LoVo (cell line): ENCODE results near the gene POLN.

Experiments
- DNase-seq: peaks from one replicate; pipeline ENCODE4 v3.0.0-alpha.2; 2016; ENCODE audit warnings: low spot score

Gene POLN

GRCh38 chr4:2262145-2262943, 20.4 kb upstream of the POLN start:
- DNase-seq = peak; percentile 98

GRCh38 chr4:2261853-2262144, 19.9 kb upstream of the POLN start, which contains the start of gene MXD4:
TSS of gene MXD4 (minus strand) at chr4:2262109. CDS start at chr4:2261980, 129 bp downstream.
- DNase-seq = no peak

GRCh38 chr4:2261110-2261852, 19.4 kb upstream of the POLN start:
- DNase-seq = peak; percentile 60

- no peak for DNase-seq
These were observed 18.6 kb upstream of the POLN start for GRCh38 chr4:2260344-2261109.

- no peak for DNase-seq
These were observed 17.8 kb upstream of the POLN start for GRCh38 chr4:2259541-2260343.

GRCh38 chr4:2259036-2259540, 17.2 kb upstream of the POLN start:
- no peak for DNase-seq

- no peak for DNase-seq
These were observed 16.4 kb upstream of the POLN start for GRCh38 chr4:2258091-2259035.

- no peak for DNase-seq
These were observed 15.6 kb upstream of the POLN start for GRCh38 chr4:2257361-2258081.

- DNase-seq = no peak
These were observed 14.9 kb upstream of the POLN start for GRCh38 chr4:2256781-2257191.

- DNase-seq = no peak
These were observed 14.3 kb upstream of the POLN start for GRCh38 chr4:2256156-2256731.

GRCh38 chr4:2255501-2256155, 13.7 kb upstream of the POLN start:
- no peak for DNase-seq

- DNase-seq = no peak
These were observed 13.0 kb upstream of the POLN start for GRCh38 chr4:2254665-2255500.

- DNase-seq = no peak
These were observed 11.5 kb upstream of the POLN start for GRCh38 chr4:2253160-2254084.

GRCh38 chr4:2252530-2253091, 10.7 kb upstream of the POLN start:
- DNase-seq = no peak

- no peak for DNase-seq
These were observed 10.0 kb upstream of the POLN start for GRCh38 chr4:2251795-2252529.
